Liver (tissue), 3 donors: Measurements from ENCODE around the gene PFDN2.

ENCODE experiments used
- JUND ChIP-seq, 2 donors: IDR thresholded peaks; 2 replicates each; pipeline ENCODE4 v1.6.1; 2016; ENCODE audit warnings: antibody characterized with exemption in 2 of 2
- MAX ChIP-seq: IDR thresholded peaks from 2 replicates; pipeline ENCODE4 v1.6.1; 2016; ENCODE audit warnings: antibody characterized with exemption
- RAD21 ChIP-seq, 2 donors: IDR thresholded peaks; 2 replicates each; pipeline ENCODE4 v1.6.1; 2016; ENCODE audit warnings: antibody characterized with exemption in 2 of 2, mild to moderate bottlenecking in 2 of 2
- REST ChIP-seq: IDR thresholded peaks from 2 replicates; pipeline ENCODE4 v1.6.1; 2016; ENCODE audit warnings: antibody characterized with exemption, mild to moderate bottlenecking
- SP1 ChIP-seq: IDR thresholded peaks from 2 replicates; pipeline ENCODE4 v1.6.1; 2018; ENCODE audit warnings: antibody characterized with exemption, mild to moderate bottlenecking
- TAF1 ChIP-seq: conservative IDR thresholded peaks from 2 replicates; pipeline ENCODE4 v1.6.1; 2016; ENCODE audit warnings: antibody characterized with exemption, mild to moderate bottlenecking
- YY1 ChIP-seq: IDR thresholded peaks from 2 replicates; pipeline ENCODE4 v1.6.1; 2016; ENCODE audit warnings: antibody characterized with exemption, mild to moderate bottlenecking
- TF ChIP-seq, protein P1 (sequence below): fragments of 150-350 bp; IDR thresholded peaks from 2 replicates; pipeline ENCODE4 v1.5.1; 2017; ENCODE audit warnings: improper control_type of control experiment, low read depth, low read length; ENCODE audit not compliant: missing input control
- donor health status: healthy.
- donor health status: healthy.

DNA sequence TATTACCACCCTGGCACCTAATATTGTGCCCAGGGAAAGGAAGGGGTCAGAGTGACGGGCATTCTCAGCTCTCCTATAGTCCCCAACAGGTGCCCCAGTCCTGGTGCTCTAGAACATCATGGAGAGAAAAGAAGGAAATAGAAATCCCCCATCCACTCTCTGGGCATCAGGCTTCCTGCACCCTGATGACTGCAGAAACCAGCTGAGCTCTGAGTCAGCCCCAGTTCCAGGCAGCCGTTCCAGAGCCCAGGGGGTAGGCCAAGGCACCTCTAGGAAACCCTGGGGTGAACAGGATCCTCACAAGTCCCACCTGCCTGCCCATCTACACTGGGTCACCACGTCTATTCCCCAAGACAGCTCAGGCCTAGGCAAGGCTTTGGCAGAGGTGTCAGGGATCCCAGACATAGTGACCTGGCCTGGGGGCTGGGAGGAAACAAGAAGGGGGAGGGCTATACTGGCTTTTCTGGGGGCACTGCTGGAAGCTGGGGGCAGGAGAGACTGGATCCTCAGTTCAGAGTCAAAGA lies 29.2 kb downstream of the PFDN2 start:
- TF ChIP-seq, protein P1, sequence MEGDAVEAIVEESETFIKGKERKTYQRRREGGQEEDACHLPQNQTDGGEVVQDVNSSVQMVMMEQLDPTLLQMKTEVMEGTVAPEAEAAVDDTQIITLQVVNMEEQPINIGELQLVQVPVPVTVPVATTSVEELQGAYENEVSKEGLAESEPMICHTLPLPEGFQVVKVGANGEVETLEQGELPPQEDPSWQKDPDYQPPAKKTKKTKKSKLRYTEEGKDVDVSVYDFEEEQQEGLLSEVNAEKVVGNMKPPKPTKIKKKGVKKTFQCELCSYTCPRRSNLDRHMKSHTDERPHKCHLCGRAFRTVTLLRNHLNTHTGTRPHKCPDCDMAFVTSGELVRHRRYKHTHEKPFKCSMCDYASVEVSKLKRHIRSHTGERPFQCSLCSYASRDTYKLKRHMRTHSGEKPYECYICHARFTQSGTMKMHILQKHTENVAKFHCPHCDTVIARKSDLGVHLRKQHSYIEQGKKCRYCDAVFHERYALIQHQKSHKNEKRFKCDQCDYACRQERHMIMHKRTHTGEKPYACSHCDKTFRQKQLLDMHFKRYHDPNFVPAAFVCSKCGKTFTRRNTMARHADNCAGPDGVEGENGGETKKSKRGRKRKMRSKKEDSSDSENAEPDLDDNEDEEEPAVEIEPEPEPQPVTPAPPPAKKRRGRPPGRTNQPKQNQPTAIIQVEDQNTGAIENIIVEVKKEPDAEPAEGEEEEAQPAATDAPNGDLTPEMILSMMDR, result no peak
- no peak for TF ChIP-seq RAD21 (IDR thresholded peaks at IDR 0.05)
- no peak for TF ChIP-seq REST
- no peak for TF ChIP-seq JUND (IDR thresholded peaks at IDR 0.05)
- TF ChIP-seq TAF1, result no peak
- no peak for TF ChIP-seq SP1
- no peak for TF ChIP-seq MAX
- TF ChIP-seq YY1, result no peak
